HCT116 (cell line): ENCODE data around the gene SSTR3. TPM values are rescaled to one million over a fixed set of nuclear protein-coding genes. Genes with fewer than 3 reads are reported as not detected.

Source experiments
- ATAC-seq: fragments of 200-7000 bp; cut with Tn5 transposase; 2 replicates; pipeline ENCODE4 v1.9.1; 2020; ENCODE audit warnings: mild to moderate bottlenecking, moderate library complexity
- BruUV-seq: library from RNA; stranded (reverse); fragments of 400-500 nt; replicated peaks from 2 replicates; lab custom pipeline; 2021; lab: Mats Ljungman, UMichigan
- CTCF ChIA-PET: fragments of 300-600 bp; sonication (Branson Sonifier 250); formaldehyde crosslinking; loops from one replicate; lab custom pipeline; 2021; ENCODE audit warnings: antibody characterized with exemption; lab: Charles Lee
- POLR2A ChIA-PET: fragments of 300-600, 350-600 bp; sonication (Branson Sonifier 250); formaldehyde crosslinking; loops from one replicate; lab custom pipeline; 2021; ENCODE audit warnings: antibody characterized with exemption; lab: Charles Lee
- RAD21 ChIA-PET, 2 experiments: fragments of 300-600 bp; sonication (Branson Sonifier 250); formaldehyde crosslinking; loops; one replicate each; lab custom pipeline; 2023; ENCODE audit warnings: low total read pairs in 2 of 2; ENCODE audit not compliant: uncharacterized antibody in 2 of 2, unreplicated experiment in 2 of 2, low non-redundant PET in 1 of 2; lab: Charles Lee
- DNase-seq: peaks from one replicate; pipeline ENCODE4 v3.0.0-alpha.2; 2010; ENCODE audit warnings: low read depth, low spot score
- H2AFZ ChIP-seq: fragments of 200-600 bp; shearing (Covaris generic), sonication (generic); 2 replicates; pipeline ENCODE4 v1.6.1; 2017; ENCODE audit warnings: low read depth, mixed run types, mixed read lengths, antibody characterized with exemption, low read length; ENCODE audit not compliant: poor library complexity, severe bottlenecking
- H3K27ac ChIP-seq: 2 replicates; pipeline ENCODE4 v1.5.1; 2012; ENCODE audit warnings: low read depth, low read length
- H3K27me3 ChIP-seq: fragments of 200-600 bp; sonication (generic); 2 replicates; pipeline ENCODE4 v1.6.1; 2016; ENCODE audit warnings: mixed run types, low read length, mixed read lengths; ENCODE audit not compliant: insufficient read depth
- H3K36me3 ChIP-seq, 2 experiments: fragments of 200-500 bp in 1 of 2; fragments of 200-600 bp in 1 of 2; sonication (Bioruptor generic) in 1 of 2; sonication (generic) in 1 of 2; 2 replicates each; pipeline versions ENCODE4 v1.5.1 to v1.6.1; 2014 to 2016; ENCODE audit warnings: low read length in 2 of 2, inconsistent platforms in 1 of 2, mixed read lengths in 1 of 2, mixed run types in 1 of 2; ENCODE audit not compliant: insufficient read depth in 2 of 2, control insufficient read depth in 1 of 2
- H3K4me1 ChIP-seq, 2 experiments: fragments of 200-600 bp in 1 of 2; sonication (generic) in 1 of 2; 2 replicates each; pipeline versions ENCODE4 v1.5.1 to v1.6.1; 2012 to 2017; ENCODE audit warnings: low read length in 2 of 2, inconsistent platforms in 1 of 2, mild to moderate bottlenecking in 1 of 2, mixed read lengths in 1 of 2, mixed run types in 1 of 2, moderate library complexity in 1 of 2; ENCODE audit not compliant: insufficient read depth in 2 of 2, control insufficient read depth in 1 of 2
- H3K4me2 ChIP-seq: fragments of 200-600 bp; sonication (generic); 2 replicates; pipeline ENCODE4 v1.6.1; 2017; ENCODE audit warnings: mixed run types, low read length, mixed read lengths
- H3K4me3 ChIP-seq, 2 experiments: fragments of 200-600 bp in 1 of 2; sonication (generic) in 1 of 2; replicated peaks in 1 of 2; 2 replicates each; pipeline ENCODE4 v1.5.1; 2011 to 2016; ENCODE audit warnings: low read length in 2 of 2, control low read depth in 1 of 2, low read depth in 1 of 2, mild to moderate bottlenecking in 1 of 2, mixed read lengths in 1 of 2, mixed run types in 1 of 2
- H3K79me2 ChIP-seq: fragments of 200-600 bp; sonication (generic); 2 replicates; pipeline ENCODE4 v1.6.1; 2017; ENCODE audit warnings: mild to moderate bottlenecking, mixed run types, low read length, moderate library complexity, mixed read lengths; ENCODE audit not compliant: insufficient read depth
- H3K9ac ChIP-seq: fragments of 200-600 bp; sonication (generic); 2 replicates; pipeline ENCODE4 v1.6.1; 2016; ENCODE audit warnings: low read length, mixed read lengths
- H3K9me2 ChIP-seq: fragments of 200-600 bp; sonication (generic), shearing (Covaris generic); 2 replicates; pipeline ENCODE4 v1.6.1; 2017; ENCODE audit warnings: mixed run types, mild to moderate bottlenecking, moderate library complexity; ENCODE audit not compliant: insufficient read depth
- H3K9me3 ChIP-seq, 2 experiments: fragments of 200-500 bp in 1 of 2; fragments of 200-600 bp in 1 of 2; sonication (Bioruptor generic) in 1 of 2; sonication (generic) in 1 of 2; 2 replicates each; pipeline ENCODE4 v1.6.1; 2014 to 2017; ENCODE audit warnings: low read length in 2 of 2, mixed read lengths in 2 of 2, inconsistent platforms in 1 of 2, low read depth in 1 of 2, mild to moderate bottlenecking in 1 of 2, mixed run types in 1 of 2, moderate library complexity in 1 of 2; ENCODE audit not compliant: control insufficient read depth in 1 of 2, insufficient read depth in 1 of 2
- H4K20me1 ChIP-seq: fragments of 200-600 bp; sonication (generic), shearing (Covaris generic); 2 replicates; pipeline ENCODE4 v1.6.1; 2017; ENCODE audit warnings: mixed run types, mild to moderate bottlenecking, moderate library complexity; ENCODE audit not compliant: insufficient read depth
- CTCF ChIP-seq, 3 experiments: fragments of 200-600 bp in 1 of 3; sonication (generic) in 1 of 3; IDR thresholded peaks in 2 of 3; conservative IDR thresholded peaks in 1 of 3; 2 replicates each; pipeline ENCODE4 v1.5.1; 2012 to 2017; ENCODE audit warnings: low read depth in 2 of 3, low read length in 2 of 3, antibody characterized with exemption in 1 of 3, borderline replicate concordance in 1 of 3, control low read depth in 1 of 3, mild to moderate bottlenecking in 1 of 3, mixed read lengths in 1 of 3, mixed run types in 1 of 3, moderate library complexity in 1 of 3; ENCODE audit not compliant: insufficient read depth in 1 of 3
- EZH2 ChIP-seq: fragments of 200-600 bp; sonication (generic); IDR thresholded peaks from 2 replicates; pipeline ENCODE4 v1.6.1; 2017; ENCODE audit warnings: antibody characterized with exemption, mixed run types
- FOSL1 ChIP-seq: IDR thresholded peaks from 2 replicates; pipeline ENCODE4 v1.6.1; 2012; ENCODE audit warnings: low read depth
- JUND ChIP-seq: IDR thresholded peaks from 2 replicates; pipeline ENCODE4 v1.6.1; 2012
- POLR2A ChIP-seq: IDR thresholded peaks from 2 replicates; pipeline ENCODE4 v1.7.0; 2011; ENCODE audit warnings: borderline replicate concordance; ENCODE audit not compliant: insufficient read depth, insufficient read length; ENCODE audit errors: extremely low read depth
- REST ChIP-seq: IDR thresholded peaks from 2 replicates; pipeline ENCODE4 v1.6.1; 2012; ENCODE audit warnings: low read depth
- SP1 ChIP-seq: IDR thresholded peaks from 2 replicates; pipeline ENCODE4 v1.6.1; 2012; ENCODE audit warnings: low read depth
- SRF ChIP-seq: IDR thresholded peaks from 2 replicates; pipeline ENCODE4 v1.6.1; 2012; ENCODE audit warnings: low read depth
- TCF7L2 ChIP-seq: IDR thresholded peaks from 2 replicates; pipeline ENCODE4 v1.7.0; 2011; ENCODE audit warnings: borderline replicate concordance, inconsistent platforms; ENCODE audit not compliant: insufficient read depth, insufficient read length; ENCODE audit errors: extremely low read depth
- YY1 ChIP-seq: IDR thresholded peaks from 2 replicates; pipeline ENCODE4 v1.6.1; 2011; ENCODE audit warnings: low read length, low read depth, moderate library complexity, mild to moderate bottlenecking; ENCODE audit not compliant: insufficient replicate concordance; ENCODE audit errors: extremely low read depth
- ZBTB33 ChIP-seq: IDR thresholded peaks from 2 replicates; pipeline ENCODE4 v1.6.1; 2011; ENCODE audit warnings: mild to moderate bottlenecking, low read length, moderate library complexity; ENCODE audit not compliant: insufficient replicate concordance; ENCODE audit errors: extremely low read depth
- ZFX ChIP-seq: fragments of 450-650 bp; IDR thresholded peaks from 2 replicates; pipeline ENCODE4 v1.6.1; 2017
- intact Hi-C: fragments of 100-400 bp; cut with micrococcal nuclease; formaldehyde crosslinking; loops from 2 replicates; pipeline ENCODE4 v1.10.0; 2022
- total RNA-seq: library from RNA; stranded (reverse); gene quantifications from one replicate; pipeline ENCODE4 v1.2.1, GENCODE V29; 2021; ENCODE audit not compliant: unreplicated experiment

SSTR3 gene
- total RNA-seq, 1 experiment from 2014 or later: not detected

- RAD21 ChIA-PET: no interaction called here
- DNase-seq: no peak
- ATAC-seq: no peak
- Histone ChIP-seq H3K9me3 (no peaks in the 10 kb centered on the region), H3K27ac (no peak overlapping the region), H3K4me2 (no peak overlapping the region), H3K4me1 (peaks cover 0 to 21% of the 10 kb centered on the region in 2 experiments; a peak in 2 of 4 replicates), H3K79me2 (no peaks in the 10 kb centered on the region), H3K36me3 (no peaks in the 10 kb centered on the region), H3K27me3 (no peaks in the 10 kb centered on the region), H3K9ac (no peak overlapping the region), H2AFZ (no peak overlapping the region), H3K4me3 (no peak overlapping the region), H4K20me1 (no peaks in the 10 kb centered on the region), H3K9me2 (no peaks in the 10 kb centered on the region)
- TF ChIP-seq TCF7L2 (no peak), YY1 (no peak), REST (no peak), SRF (no peak), SP1 (no peak), ZFX (no peak), ZBTB33 (no peak), POLR2A (no peak), CTCF (IDR thresholded peaks at IDR 0.05 in 2 of 3, conservative IDR thresholded peaks at IDR 0.05 in 1 of 3; ENCODE audit: borderline replicate concordance in 1 of 3, insufficient read depth in 1 of 3, low read depth in 2 of 3, low read length in 2 of 3) (no peak), JUND (no peak), EZH2 (no peak), FOSL1 (no peak)
- POLR2A ChIA-PET: no interaction called here
- BruUV-seq: no TSS peak
- intact Hi-C loops: no loop called here
- CTCF ChIA-PET: no interaction called here
Observed at GRCh38 chr22:37169406-37169805, 42.9 kb downstream of the SSTR3 start.
